GM12891 (cell line): ENCODE results near the gene ERAS.

ENCODE experiments used
- DNase-seq: peaks from one replicate; pipeline ENCODE4 v3.0.0; 2011; ENCODE audit warnings: low spot score; ENCODE audit not compliant: insufficient read length
- FAIRE-seq: peaks from 2 replicates; lab custom pipeline; 2011; peaks lifted over from hg19 to GRCh38; lab: Jason Lieb, UNC
- PAX5 ChIP-seq: IDR thresholded peaks from 2 replicates; pipeline ENCODE4 v1.6.1; 2011; ENCODE audit warnings: low read length, moderate library complexity, mild to moderate bottlenecking; ENCODE audit not compliant: insufficient read depth, severe bottlenecking
- POLR2A ChIP-seq: IDR thresholded peaks from 2 replicates; pipeline ENCODE4 v1.6.1; 2011; ENCODE audit warnings: low read depth, low read length, control low read depth
- POLR2AphosphoS5 ChIP-seq: IDR thresholded peaks from 2 replicates; pipeline ENCODE4 v1.6.1; 2011; ENCODE audit warnings: low read depth, low read length, control low read depth
- POU2F2 ChIP-seq: IDR thresholded peaks from 2 replicates; pipeline ENCODE4 v1.6.1; 2011; ENCODE audit warnings: low read depth, mild to moderate bottlenecking, control low read depth, low read length, moderate library complexity
- SPI1 ChIP-seq: IDR thresholded peaks from 2 replicates; pipeline ENCODE4 v1.6.1; 2011; ENCODE audit warnings: low read depth, low read length, control low read depth
- TAF1 ChIP-seq: IDR thresholded peaks from 2 replicates; pipeline ENCODE4 v1.6.1; 2011; ENCODE audit warnings: low read depth, low read length, control low read depth

ERAS gene

GRCh38 chrX:48786341-48786800 is 39.9 kb upstream of the ERAS start, which contains the start of gene GATA1:
GATA1 (plus strand) TSS chrX:48786590; CDS start chrX:48791110, 4,520 bp downstream.
- FAIRE-seq (no peak), DNase-seq (no peak)
- no peak for TF ChIP-seq SPI1
- no peak for TF ChIP-seq POU2F2

- DNase-seq (no peak), FAIRE-seq (no peak)
- no peak for TF ChIP-seq POLR2A
- TF ChIP-seq SPI1 = no peak
- no peak for TF ChIP-seq POU2F2
- TF ChIP-seq PAX5 = no peak
- no peak for TF ChIP-seq TAF1
- no peak for TF ChIP-seq POLR2AphosphoS5
Observed at GRCh38 chrX:48786825-48787504, 39.3 kb upstream of the ERAS start.

GRCh38 chrX:48787505-48788443 is 38.5 kb upstream of the ERAS start:
- FAIRE-seq (no peak), DNase-seq (no peak)
- TF ChIP-seq POLR2AphosphoS5 (no peak), PAX5 (no peak), POU2F2 (no peak), TAF1 (no peak), SPI1 (no peak), POLR2A (no peak)

GRCh38 chrX:48789366-48790220 is 36.7 kb upstream of the ERAS start:
- FAIRE-seq = no peak
- no peak for TF ChIP-seq PAX5
- no peak for TF ChIP-seq POLR2AphosphoS5
- no peak for TF ChIP-seq SPI1
- no peak for TF ChIP-seq TAF1
- TF ChIP-seq POU2F2 = no peak
- no peak for DNase-seq

GRCh38 chrX:48790477-48790876 is 35.8 kb upstream of the ERAS start:
- no peak for DNase-seq
- no peak for FAIRE-seq
- TF ChIP-seq TAF1 (no peak), SPI1 (no peak), PAX5 (no peak), POLR2AphosphoS5 (no peak), POLR2A (no peak), POU2F2 (no peak)

- TF ChIP-seq POU2F2 (no peak), TAF1 (no peak), SPI1 (no peak), POLR2AphosphoS5 (no peak), POLR2A (no peak), PAX5 (no peak)
Observed at GRCh38 chrX:48791063-48791820, 35.1 kb upstream of the ERAS start.

GRCh38 chrX:48792219-48792618 is 34.1 kb upstream of the ERAS start:
- no peak for TF ChIP-seq POLR2AphosphoS5
- TF ChIP-seq POU2F2 = no peak
- no peak for TF ChIP-seq POLR2A
- no peak for TF ChIP-seq SPI1
- no peak for TF ChIP-seq TAF1
- no peak for TF ChIP-seq PAX5
- DNase-seq (no peak), FAIRE-seq (no peak)

More at GRCh38 chrX:48791063-48791820, 35.1 kb upstream of the ERAS start:
- no peak for FAIRE-seq
- DNase-seq = no peak

GRCh38 chrX:48793935-48794334 is 32.4 kb upstream of the ERAS start:
- FAIRE-seq = no peak
- TF ChIP-seq SPI1 = no peak
- no peak for DNase-seq

- DNase-seq (no peak), FAIRE-seq (no peak)
- TF ChIP-seq SPI1 (no peak), TAF1 (no peak), POLR2AphosphoS5 (no peak), POLR2A (no peak), POU2F2 (no peak), PAX5 (no peak)
Observed at GRCh38 chrX:48794340-48794910, 31.9 kb upstream of the ERAS start.
